HG02885 (cell line): ENCODE measurements around the gene NKIRAS1.
"Not testable (repeated sequence)": the region's sequence is repeated elsewhere in the genome, so short reads cannot be mapped to it uniquely, and the experiment has no call there.

Source experiments
- ATAC-seq: cut with Tn5 transposase; IDR thresholded peaks from one replicate; pipeline ENCODE4 v1.9.1; 2021; ENCODE audit warnings: mild to moderate bottlenecking; ENCODE audit not compliant: unreplicated experiment, poor library complexity

The NKIRAS1 gene

DNA sequence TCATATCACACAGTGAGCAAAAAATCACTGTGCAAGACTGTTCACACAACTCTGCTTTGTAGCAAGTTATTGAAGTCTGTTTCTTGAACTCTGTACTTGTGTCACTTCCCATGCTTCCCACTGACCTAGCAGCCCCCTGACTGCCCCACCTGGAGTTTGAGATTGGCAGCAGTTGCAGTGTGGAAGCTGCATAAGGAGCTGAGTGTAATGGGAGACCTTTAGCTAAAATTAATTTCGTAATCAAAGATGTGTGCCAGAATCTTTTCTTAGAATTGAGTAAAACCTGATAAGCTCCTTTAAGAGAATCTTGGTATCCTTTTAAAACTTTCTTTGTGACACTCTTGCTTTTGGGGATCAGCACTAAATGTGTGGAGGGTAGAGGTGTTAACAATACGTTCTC, 42.8 kb downstream of the NKIRAS1 start:
- no peak for ATAC-seq

DNA sequence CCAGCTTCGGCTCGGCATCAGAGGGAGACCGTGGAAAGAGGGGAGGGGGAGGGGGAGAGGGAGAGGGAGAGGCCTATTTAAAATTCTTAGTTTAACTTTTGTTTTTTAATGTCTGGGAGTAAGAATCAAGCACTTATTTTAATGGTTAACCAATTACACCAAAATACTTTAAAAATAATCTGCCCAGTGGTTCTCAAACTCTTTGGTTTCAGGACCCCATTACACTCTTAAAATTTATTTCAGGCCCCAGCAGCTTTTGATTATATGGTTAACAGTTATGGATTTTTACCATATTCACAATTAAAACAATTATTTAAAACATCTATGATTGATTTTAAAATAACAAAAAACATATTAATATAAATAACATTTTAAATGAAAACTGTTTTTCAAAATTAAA, 44.5 kb downstream of the NKIRAS1 start:
- no peak for ATAC-seq

DNA sequence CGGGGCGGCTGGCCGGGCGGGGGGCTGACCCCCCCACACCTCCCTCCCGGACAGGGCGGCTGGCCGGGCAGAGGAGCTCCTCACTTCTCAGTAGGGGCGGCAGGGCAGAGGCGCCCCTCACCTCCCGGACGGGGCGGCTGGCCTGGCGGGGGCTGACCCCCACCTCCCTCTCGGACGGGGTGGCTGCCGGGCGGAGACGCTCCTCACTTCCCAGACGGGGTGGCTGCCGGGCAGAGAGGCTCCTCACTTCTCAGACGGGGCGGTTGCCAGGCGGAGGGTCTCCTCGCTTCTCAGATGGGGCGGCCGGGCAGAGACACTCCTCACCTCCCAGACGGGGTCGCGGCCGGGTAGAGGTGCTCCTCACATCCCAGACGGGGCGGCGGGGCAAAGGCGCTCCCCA, 45.4 kb downstream of the NKIRAS1 start:
- ATAC-seq: not testable (repeated sequence)

DNA sequence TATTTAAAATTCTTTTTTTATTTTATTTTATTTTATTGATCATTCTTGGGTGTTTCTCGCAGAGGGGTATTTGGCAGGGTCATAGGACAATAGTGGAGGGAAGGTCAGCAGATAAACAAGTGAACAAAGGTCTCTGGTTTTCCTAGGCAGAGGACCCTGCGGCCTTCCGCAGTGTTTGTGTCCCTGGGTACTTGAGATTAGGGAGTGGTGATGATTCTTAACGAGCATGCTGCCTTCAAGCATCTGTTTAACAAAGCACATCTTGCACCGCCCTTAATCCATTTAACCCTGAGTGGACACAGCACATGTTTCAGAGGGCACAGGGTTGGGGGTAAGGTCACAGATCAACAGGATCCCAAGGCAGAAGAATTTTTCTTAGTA, 46.1 kb downstream of the NKIRAS1 start:
- ATAC-seq: not testable (repeated sequence)

DNA sequence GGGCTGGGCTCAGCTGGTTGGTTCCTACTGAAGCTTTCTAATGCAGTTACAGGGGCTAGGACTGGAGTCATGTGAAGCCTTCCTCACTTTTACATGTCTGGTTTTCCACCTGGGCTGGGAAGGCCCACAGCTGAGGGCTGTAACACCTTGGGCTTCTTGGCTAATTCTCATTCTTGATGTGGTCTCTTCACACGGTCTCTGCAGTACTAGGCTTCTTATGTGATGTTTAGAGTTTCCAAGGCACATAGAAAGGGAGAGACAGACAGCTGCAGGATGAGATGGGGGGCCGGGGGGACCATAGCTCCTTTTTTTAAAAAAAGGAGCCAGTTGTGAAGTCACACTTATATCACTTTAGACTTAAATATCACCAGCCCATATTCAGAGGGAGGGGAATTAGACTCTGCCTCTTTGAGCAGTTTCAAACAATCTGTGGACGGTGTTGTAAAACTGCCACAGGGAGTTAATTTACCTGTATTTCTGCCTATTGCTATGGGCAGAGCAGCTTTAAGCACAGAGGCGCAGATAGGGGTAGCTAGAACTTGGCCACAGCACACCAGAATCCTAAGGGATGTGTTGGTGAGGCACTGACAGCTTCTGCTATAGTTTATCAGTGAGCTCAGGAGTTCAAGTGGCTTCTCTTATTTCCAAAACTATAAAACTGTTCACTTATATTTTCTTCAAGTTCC, 46.7 kb downstream of the NKIRAS1 start:
- ATAC-seq: no peak

DNA sequence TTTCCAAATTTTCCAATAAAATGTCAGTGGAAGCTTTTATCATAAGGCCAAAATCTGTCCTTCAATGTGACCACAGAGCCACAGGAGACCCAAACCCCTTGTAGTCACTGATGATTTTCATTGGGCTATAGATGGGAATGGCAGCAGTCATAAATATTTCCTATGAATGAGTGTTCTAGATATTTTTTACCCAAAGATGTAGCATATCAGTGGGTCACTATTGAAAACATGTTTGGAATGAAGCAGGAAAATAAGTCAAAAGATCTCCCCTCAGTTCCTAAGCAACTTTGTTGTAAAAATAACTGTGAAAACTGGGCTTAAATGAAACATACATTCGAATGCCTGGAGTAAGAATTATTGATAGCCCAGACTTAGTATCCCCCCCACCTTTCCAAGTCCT, 49.0 kb downstream of the NKIRAS1 start:
- ATAC-seq: no peak

DNA sequence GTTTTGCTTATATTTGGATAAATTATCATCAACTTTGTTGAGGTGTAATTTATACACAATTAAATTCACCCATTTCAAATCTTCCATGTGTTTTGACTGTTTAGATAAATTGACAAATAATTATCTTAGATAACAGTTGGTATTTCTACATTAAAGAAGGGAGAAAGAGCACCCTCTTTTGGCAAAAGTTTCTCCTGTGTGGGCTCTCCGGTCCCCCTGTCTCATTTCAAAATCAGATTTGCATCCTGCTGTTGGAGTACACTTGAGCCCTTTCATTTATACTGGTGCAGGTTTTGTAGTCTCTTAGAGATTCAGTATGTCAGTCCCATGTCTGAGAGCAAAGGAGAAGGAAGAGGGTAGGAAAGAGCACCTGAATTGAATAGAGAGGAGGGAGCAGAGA, 49.4 kb downstream of the NKIRAS1 start:
- ATAC-seq: no peak

DNA sequence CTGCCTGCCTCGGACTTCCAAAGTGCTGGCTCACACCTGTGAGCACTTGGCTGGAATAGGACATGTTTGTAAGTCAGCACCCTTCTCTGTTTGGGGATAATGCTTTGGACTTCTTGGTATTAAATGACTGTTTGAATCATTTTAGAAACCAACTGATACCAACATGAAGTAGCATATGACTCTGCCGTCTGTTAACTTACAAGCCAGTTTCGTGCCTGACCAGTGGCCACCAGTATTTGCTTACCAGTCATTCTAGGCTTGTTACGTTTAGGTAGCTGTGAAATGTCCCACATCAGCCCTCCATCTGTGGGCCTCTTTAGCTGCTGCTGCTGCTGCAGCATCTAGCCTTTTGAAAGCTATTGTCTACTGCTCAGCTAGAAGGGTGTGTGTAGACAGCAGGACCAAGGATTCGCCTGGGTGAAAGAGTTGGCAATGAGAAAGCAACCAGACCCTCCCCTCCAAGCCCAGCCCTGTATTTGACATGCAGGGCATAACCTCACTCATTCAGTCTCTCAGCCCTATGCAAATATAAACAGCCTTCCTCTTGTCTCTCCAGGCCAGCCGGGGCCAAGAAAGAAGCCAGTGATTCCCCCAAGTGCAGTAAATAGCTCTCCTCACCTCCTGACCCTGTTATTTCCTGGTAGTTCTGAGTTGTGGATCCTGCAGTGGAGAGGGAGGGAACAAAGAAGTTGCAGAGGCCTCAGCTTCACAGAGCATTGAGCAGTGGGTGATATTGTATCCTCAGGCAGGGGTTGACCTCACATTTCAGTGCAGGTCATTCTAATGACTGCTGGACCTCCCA, 51.0 kb downstream of the NKIRAS1 start:
- ATAC-seq: peak; percentile 79

DNA sequence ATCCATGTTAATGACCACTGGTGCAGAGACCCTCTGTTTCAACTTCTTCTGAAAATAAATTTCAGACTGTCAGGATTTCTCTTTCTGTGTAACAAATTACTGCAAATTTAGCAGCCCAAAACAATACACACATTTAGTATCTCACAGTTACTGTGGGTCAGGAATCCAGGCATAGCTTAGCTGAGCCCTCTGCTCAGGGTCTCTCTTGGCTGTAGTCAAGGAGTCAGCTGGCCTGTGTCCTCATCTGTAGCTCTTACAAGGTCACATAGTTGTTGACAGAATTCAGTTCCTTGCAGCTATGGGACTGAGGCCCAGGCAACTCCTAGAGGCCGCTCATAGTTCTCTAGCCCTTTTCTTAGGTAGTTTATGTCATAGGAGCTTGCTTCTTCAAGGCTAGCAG, 51.9 kb downstream of the NKIRAS1 start:
- ATAC-seq: no peak

DNA sequence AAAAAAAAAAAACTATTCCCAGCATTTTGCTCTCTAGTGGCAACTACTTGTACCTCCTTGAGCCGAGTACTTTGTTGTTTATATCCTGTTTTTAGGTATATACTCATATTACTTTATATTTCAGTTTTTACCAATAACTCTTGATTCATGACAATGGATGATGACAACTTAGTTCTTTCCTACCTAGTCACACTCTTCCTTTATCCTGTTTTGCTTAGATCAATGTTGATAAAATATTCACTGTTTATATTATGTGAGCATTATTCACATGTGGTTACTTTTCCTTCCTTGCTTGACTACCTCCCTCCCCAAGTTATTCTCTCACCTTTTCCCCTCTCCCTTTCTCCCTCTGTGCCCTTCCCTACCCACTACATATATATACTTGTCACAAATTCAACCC, 53.7 kb downstream of the NKIRAS1 start:
- no peak for ATAC-seq

DNA sequence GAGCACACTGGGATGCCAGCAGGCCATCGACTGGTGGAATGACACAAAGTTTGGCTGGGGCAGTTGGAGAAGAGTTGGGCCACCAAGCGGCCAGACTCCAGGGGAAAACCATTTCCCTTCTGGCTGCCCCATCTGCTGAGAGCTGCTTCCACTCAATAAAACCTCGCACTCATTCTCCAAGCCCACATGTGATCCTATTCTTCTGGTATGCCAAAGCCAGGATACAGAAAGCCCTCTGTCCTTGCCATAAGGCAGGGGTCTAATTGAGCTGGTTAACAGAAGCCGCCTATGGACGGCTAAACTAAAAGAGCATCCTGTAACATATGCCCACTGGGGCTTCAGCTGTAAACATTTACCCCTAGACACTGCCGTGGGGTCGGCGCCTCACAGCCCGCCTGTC, 55.1 kb downstream of the NKIRAS1 start:
- ATAC-seq: no peak

DNA sequence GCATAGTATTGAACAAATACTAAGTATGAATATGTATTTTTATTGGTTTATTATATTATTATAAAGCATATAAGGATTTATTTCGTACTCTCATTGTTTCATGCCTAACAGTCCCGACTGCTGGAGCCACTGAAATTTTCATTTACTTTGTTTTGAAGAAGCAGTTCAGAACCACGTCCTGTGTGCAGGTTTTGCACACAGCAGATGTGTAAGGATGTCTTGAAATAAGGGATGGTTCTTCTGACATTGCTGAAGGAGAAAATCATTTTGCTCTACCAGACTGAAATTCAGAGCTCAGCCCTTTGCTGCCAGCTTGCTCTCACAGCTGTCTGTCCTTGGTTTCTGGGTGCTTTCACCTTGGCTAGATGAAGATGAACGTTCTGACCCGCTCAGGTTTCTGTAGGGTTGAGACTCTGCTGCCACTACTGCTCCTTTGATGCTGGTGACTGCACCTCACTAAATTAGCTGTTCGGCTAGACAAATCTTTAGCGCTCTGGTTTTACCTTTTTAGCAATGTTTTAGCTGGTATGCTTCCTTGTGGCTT, 56.9 kb downstream of the NKIRAS1 start:
- no peak for ATAC-seq

DNA sequence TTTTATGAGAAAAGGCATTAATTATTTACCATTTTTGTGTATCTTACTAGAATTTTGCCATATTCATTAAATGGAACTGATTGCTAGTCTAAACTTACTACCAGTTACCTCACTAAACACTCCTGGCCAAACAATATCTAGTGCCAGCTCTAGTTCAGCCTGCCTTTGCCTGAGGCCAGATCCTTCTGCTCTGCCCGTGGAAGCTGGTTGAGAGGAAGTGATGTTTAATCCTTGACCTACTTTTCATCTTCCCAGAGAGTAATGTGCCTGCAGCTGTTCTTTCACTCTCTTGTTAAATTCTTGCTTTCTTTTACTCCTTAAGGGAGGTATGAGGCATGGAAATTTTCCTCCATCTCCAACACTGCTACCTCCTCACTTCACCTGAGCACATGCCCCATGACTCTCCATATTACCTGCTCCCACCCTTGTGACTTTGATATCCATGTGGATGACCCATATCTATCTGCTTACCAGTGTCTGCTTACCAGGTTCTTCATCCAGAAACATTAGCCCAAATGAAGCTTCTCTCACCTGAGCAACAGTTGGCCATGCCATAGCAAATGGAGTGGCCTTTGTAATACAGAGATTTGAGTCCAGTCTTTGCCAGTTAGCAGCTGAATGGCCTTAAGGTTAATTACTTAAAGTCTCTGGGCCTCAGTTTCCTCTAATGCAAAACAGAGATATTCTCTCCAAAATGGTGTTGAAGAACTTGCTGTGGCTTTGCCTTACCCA, 57.6 kb downstream of the NKIRAS1 start:
- ATAC-seq: no peak

DNA sequence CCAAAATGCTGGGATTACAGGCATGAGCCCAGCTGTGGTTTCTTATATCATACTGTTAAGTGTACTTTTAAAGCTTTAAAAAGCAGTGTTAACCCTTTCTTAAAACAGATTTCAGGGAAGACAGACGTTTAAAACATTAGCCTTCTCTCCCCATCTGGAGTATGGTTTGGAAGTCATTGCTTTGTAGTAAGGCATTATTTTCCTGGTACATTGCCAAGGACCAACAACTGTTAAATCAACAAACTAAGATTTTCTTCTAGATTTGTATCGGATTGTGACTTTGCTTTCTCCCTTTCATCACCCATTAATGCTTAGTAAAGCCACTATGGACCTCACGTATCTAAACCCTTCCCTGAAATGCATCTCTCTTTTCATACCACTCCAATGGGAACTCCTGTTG, 60.5 kb downstream of the NKIRAS1 start:
- ATAC-seq: no peak

DNA sequence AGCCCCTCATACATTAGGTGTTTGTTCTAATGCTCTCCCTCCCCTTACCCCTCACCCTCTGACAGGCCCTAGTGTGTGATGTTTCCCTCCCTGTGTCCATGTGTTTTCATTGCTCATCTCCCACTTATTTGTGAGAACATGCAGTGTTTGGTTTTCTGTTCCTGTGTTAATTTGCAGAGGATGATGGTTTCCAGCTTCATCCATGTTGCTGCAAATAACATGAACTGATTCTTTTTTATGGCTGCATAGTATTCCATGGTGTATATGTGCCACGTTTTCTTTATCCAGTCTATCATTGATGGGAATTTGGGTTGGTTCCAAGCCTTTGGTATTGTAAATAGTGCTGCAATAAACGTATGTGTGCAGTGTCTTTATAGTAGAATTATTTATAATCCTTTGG, 67.3 kb downstream of the NKIRAS1 start:
- not testable (repeated sequence) for ATAC-seq

DNA sequence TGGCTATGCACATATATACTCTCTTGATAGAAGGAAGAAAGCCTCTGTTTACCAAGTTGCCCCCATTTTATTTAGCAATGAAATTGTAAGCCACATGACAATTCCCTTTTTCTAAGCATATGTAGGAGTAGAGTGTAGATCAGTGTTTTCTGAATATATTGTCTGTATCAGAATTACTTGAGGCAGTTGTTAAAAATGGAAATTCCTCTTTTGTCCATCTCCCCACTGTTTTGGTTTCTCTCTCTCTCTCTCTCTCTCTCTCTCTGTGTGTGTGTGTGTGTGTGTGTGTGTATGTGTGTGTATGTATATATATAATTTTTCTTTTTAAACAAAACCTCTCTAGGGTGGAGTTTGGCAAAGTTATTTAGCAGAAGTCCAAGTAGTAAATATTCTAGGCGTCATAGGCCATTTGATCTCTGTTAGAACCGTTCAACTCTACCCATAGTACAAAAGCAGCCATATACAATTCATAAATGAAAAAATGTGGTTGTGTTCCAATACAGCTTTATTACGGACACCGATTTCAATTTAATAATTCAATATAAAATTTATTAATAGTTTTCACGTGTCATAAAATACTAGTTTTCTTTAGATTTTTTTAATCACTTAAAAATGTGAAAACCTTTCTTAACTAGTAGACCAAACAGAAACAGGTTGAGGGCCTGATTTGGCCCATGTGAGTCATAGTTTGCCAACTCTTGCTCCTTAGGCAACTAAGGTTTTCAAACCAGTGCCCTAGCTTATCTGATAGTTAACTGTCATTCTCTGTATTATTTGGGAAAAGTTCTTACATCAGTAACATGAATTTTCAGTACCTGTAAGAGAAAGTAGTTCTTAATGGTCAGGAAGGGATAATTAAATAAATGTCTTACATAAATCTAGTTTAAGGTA, 71.2 kb downstream of the NKIRAS1 start:
- ATAC-seq: no peak

DNA sequence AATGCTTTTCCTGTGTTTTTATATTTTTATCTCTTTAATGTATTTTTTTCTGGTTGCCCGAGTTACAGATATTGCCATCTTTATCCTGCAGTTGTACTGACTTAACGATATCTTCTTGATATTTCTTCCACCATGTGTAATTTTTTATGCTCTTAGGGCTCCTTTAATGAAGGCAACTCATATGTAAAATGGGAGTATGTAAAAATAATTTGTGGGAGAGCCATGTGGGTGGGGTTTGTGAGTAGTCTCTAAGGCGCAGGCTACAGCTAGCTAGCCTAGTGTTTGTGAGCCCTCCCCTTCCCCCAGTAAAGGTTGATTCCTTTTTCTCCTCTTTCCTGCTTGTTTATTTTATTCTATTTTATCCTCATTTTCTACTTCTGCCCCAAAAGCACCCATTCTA, 72.9 kb downstream of the NKIRAS1 start:
- ATAC-seq: no peak
